ENCODE results near the gene FILIP1L.

The FILIP1L gene

DNA sequence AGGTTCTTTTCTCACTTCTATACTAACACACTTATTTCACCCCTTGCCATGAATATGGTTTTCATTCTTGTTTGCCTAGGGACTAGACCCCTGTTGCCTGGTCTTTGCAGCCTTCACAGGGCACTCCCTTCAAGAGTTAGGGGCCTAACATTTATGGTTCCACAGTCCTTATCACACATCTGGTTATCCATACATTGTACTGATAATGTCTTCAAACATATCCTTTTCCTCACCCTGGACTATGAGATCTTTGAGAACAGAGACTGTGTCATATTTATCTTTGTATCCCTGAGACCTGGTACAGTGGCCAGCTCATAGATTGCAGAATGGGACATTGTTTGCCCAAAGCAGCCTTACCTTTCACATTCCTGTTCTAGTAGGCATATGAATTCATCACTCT, 190.4 kb downstream of the FILIP1L start:
- TF ChIP-seq, protein P1, sequence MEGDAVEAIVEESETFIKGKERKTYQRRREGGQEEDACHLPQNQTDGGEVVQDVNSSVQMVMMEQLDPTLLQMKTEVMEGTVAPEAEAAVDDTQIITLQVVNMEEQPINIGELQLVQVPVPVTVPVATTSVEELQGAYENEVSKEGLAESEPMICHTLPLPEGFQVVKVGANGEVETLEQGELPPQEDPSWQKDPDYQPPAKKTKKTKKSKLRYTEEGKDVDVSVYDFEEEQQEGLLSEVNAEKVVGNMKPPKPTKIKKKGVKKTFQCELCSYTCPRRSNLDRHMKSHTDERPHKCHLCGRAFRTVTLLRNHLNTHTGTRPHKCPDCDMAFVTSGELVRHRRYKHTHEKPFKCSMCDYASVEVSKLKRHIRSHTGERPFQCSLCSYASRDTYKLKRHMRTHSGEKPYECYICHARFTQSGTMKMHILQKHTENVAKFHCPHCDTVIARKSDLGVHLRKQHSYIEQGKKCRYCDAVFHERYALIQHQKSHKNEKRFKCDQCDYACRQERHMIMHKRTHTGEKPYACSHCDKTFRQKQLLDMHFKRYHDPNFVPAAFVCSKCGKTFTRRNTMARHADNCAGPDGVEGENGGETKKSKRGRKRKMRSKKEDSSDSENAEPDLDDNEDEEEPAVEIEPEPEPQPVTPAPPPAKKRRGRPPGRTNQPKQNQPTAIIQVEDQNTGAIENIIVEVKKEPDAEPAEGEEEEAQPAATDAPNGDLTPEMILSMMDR (conservative IDR thresholded peaks at IDR 0.05) = no peak
- H3K27ac ChIP-seq = no peak overlapping the region

DNA sequence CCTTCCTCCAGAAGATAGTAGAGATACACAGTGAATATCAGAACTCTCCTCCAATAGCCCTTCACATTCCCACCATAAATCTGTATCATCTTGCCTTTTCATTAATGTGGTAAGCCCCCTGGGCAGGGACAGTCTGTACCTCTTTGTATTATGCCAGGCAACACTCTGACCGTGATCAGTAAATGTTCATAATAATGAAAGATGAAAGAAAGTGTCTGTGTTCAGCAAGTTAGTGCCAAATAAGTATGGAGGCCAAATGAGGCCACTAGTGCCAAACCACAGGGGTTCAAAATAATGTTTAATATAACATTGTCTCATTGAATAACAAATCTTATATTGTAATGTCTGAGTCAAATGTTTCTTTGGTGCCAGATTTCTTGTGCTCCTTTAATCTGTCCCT, 192.3 kb downstream of the FILIP1L start:
- TF ChIP-seq, protein P1 (conservative IDR thresholded peaks at IDR 0.05) = no peak
- H3K27ac ChIP-seq = no peak overlapping the region

DNA sequence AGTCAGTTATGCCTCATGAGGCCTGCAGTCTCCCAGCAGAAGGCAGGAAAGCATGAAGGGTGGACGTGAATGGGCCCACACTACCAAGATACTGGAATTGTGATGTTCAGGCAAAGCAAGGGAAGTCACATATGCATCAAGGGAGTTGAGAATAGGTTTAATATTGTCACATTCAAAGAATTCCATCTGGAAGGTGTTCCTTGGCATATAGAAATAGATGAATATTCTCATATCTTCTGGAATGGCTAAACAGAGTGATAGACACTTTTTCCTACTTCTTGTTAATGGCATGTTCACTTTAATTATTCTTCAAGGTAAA, 193.0 kb downstream of the FILIP1L start:
- H3K27ac ChIP-seq = no peak overlapping the region
- TF ChIP-seq, protein P1 (conservative IDR thresholded peaks at IDR 0.05) = no peak

DNA sequence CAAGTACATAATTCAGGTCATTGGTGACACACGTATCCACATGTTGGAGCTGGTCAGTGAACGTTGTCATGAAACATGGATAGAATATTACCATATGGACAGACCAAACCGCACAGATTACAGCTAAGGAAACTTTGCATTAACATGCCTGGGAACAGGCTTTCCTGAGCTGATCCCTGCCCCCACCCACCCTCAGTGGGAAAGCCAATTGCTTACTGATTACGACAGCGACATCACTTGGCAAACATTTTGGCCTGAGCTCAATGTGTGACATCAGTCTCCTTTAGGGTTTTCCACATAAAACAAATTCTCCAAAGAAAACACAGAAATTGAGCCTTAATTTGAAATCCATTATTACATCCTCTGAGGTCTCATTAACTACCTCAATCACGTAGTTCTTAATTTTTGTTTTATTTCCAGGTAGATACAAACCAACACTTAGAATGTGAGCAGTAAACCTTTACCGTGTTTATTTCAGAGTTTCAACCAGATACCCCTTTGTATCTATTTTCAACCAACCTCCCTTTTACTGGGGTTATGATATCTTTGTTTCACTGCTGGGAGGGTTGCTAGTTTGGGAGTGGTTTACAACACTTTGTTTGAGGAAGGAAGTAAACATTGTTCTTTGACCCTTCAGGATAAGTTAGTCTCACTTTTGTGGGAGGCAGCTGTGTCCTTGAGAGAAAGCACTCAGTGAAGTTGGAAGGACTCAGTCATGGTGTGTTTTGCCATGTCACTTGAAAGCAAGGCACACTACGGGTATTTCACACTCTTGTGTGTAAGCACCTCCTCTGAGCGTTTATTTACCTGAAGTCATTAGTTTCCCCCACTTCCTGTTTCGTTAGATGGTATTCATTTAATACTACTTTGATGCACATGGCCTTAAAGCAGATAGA, 193.6 kb downstream of the FILIP1L start:
- H3K27ac ChIP-seq = no peak overlapping the region
- TF ChIP-seq, protein P1 (conservative IDR thresholded peaks at IDR 0.05) = no peak

DNA sequence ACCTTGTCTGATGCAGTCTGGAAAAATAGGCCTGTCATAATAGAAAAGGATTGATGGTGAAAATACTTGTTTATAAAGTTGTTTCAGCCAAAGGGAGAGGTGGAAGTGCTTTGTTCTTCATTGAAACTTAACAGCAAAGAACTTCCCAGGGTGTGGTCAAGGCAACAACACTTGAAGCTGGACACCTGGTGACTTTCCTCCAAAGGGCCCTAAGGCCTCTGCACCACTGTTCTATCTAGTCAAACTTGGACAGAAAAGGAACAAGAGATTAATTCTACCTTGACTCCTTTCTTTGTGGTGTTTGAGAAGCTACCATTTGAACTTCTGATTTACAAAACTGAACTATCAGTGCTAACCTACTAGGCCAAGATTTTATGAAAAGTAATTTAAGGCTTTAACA, 194.6 kb downstream of the FILIP1L start:
- H3K27ac ChIP-seq = no peak overlapping the region
- TF ChIP-seq, protein P1 (conservative IDR thresholded peaks at IDR 0.05) = no peak

DNA sequence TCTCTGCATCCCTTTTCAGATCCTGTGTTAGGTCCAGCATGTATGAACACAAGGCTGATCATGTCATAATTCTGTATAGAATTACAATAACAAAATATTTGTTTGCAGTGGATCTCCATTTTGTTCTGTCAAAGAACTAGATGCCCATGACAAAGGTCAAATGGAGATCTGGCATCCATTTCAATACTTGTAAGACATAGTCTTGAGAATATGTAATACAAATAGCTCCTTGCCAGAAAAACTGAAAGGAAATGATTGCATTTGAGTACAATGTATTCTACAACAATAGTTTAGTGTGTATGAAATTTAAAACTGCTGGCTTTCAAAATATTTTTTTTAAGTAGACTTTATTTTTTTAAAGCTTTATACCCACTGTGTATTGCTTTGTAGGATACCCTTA, 195.6 kb downstream of the FILIP1L start:
- TF ChIP-seq, protein P1 (conservative IDR thresholded peaks at IDR 0.05) = no peak
- no peak overlapping the region for H3K27ac ChIP-seq

DNA sequence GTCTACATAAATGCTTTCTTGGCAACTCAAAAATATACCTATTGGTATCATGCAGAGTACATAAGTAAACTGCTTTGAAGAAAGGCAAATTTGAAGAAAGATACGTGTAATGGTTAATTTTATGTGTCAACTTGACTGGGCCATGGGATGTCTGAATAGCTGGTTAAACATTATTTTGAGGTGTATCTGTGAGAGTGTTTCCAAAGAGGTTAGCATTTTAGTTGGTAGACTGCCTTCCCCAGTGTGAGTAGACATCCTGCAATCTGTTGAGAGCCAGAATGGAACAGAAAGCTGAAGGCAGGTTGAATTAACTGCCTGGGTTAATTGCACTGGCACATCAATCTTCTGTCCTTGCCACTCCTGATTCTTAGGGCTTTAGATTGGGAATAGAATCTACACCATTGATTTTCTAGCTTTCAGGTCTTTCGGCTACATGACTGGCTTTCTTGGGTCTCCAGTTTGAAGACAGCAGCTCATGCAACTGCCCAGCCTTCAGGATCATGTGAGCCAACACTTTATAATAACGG, 198.3 kb downstream of the FILIP1L start:
- TF ChIP-seq, protein P1 (conservative IDR thresholded peaks at IDR 0.05) = no peak

More for the DNA sequence above, 198.3 kb downstream of the FILIP1L start:
- H3K27ac ChIP-seq = no peak overlapping the region

Data from VCaP (cell line).